Neural progenitor cell (in vitro differentiated cells): ENCODE measurements around the gene PTPRN2. TPM values are rescaled to one million over a fixed set of nuclear protein-coding genes. Genes with fewer than 3 reads are reported as not detected.
"Not testable (repeated sequence)": the region's sequence is repeated elsewhere in the genome, so short reads cannot be mapped to it uniquely, and the experiment has no call there.

Experiments used
- DNase-seq: peaks from one replicate; pipeline ENCODE4 v3.0.0-alpha.2; 2016; ENCODE audit warnings: low spot score
- H2AFZ ChIP-seq: fragments of 200-600 bp; sonication (generic); replicated peaks from 2 replicates; pipeline ENCODE4 v1.6.1; 2016; ENCODE audit warnings: antibody characterized with exemption
- H3F3A ChIP-seq: fragments of 200-600 bp; sonication (generic); 2 replicates; pipeline ENCODE4 v1.6.1; 2016; ENCODE audit warnings: antibody characterized with exemption, low read depth
- H3K27ac ChIP-seq: fragments of 200-600 bp; sonication (generic); 2 replicates; pipeline ENCODE4 v1.5.1; 2016; ENCODE audit warnings: mild to moderate bottlenecking
- H3K27me3 ChIP-seq: fragments of 200-600 bp; sonication (generic); 2 replicates; pipeline ENCODE4 v1.6.1; 2016; ENCODE audit warnings: mild to moderate bottlenecking, moderate library complexity
- H3K36me3 ChIP-seq: fragments of 200-600 bp; sonication (generic); 2 replicates; pipeline ENCODE4 v1.5.1; 2016
- H3K4me1 ChIP-seq: fragments of 200-600 bp; sonication (generic); 2 replicates; pipeline ENCODE4 v1.6.1; 2016; ENCODE audit warnings: mixed run types
- H3K4me2 ChIP-seq: fragments of 200-600 bp; sonication (generic); 2 replicates; pipeline ENCODE4 v1.6.1; 2016
- H3K4me3 ChIP-seq: fragments of 200-600 bp; sonication (generic); 2 replicates; pipeline ENCODE4 v1.5.1; 2016
- H3K79me2 ChIP-seq: fragments of 200-600 bp; sonication (generic); 2 replicates; pipeline ENCODE4 v1.6.1; 2016; ENCODE audit warnings: low read depth
- H3K9ac ChIP-seq: fragments of 200-600 bp; sonication (generic); 2 replicates; pipeline ENCODE4 v1.6.1; 2016
- H3K9me3 ChIP-seq: fragments of 200-600 bp; sonication (generic); 2 replicates; pipeline ENCODE4 v1.5.1; 2016; ENCODE audit warnings: low read depth
- H4K20me1 ChIP-seq: fragments of 200-600 bp; sonication (generic); 2 replicates; pipeline ENCODE4 v1.6.1; 2016; ENCODE audit warnings: low read depth
- H3K27ac Mint-ChIP-seq: 3 replicates; pipeline ENCODE4 v1.8.0; 2021; ENCODE audit warnings: mixed read lengths
- H3K27me3 Mint-ChIP-seq: 2 replicates; pipeline ENCODE4 v1.8.0; 2022; ENCODE audit warnings: low read depth, mild to moderate bottlenecking, inconsistent platforms, moderate library complexity, mixed read lengths; ENCODE audit not compliant: insufficient read depth
- H3K36me3 Mint-ChIP-seq: 3 replicates; pipeline ENCODE4 v1.8.0; 2021; ENCODE audit warnings: mixed read lengths
- H3K4me1 Mint-ChIP-seq: 3 replicates; pipeline ENCODE4 v1.8.0; 2021; ENCODE audit warnings: mixed read lengths
- H3K4me3 Mint-ChIP-seq: 3 replicates; pipeline ENCODE4 v1.8.0; 2021; ENCODE audit warnings: mild to moderate bottlenecking, moderate library complexity, mixed read lengths
- H3K9me3 Mint-ChIP-seq: 3 replicates; pipeline ENCODE4 v1.8.0; 2020; ENCODE audit warnings: mixed read lengths
- EZH2 ChIP-seq: fragments of 200-600 bp; sonication (generic); IDR thresholded peaks from 2 replicates; pipeline ENCODE4 v1.6.1; 2017; ENCODE audit warnings: antibody characterized with exemption, mild to moderate bottlenecking, moderate library complexity
- EZH2phosphoT487 ChIP-seq: fragments of 200-600 bp; sonication (generic); IDR thresholded peaks from 2 replicates; pipeline ENCODE4 v1.6.1; 2017; ENCODE audit warnings: antibody characterized with exemption
- total RNA-seq: library from RNA; depleted of rRNA; stranded (reverse); fragments of >200 nt; gene quantifications from 2 replicates; pipeline ENCODE4 v1.2.3, GENCODE V29; 2015; ENCODE audit warnings: low replicate concordance
- TF ChIP-seq, protein P1 (sequence below): fragments of 200-600 bp; sonication (generic); IDR thresholded peaks from 2 replicates; pipeline ENCODE4 v1.5.1; 2017; ENCODE audit warnings: antibody characterized with exemption, mild to moderate bottlenecking

Gene PTPRN2
- total RNA-seq, 1 donor from 2014 or later = 3.0 TPM

- Histone ChIP-seq H3F3A (no peaks in the 10 kb centered on the region), H3K36me3 (no peaks in the 10 kb centered on the region), H3K9me3 (no peaks in the 10 kb centered on the region), H3K4me3 (no peak overlapping the region), H3K27ac (no peak overlapping the region), H3K79me2 (no peaks in the 10 kb centered on the region), H2AFZ (no peak overlapping the region), H3K4me2 (no peak overlapping the region), H4K20me1 (no peaks in the 10 kb centered on the region), H3K4me1 (no peaks in the 10 kb centered on the region), H3K27me3 (no peaks in the 10 kb centered on the region), H3K9ac (no peak overlapping the region)
- H3K27ac Mint-ChIP-seq = no peak overlapping the region
- no peaks in the 10 kb centered on the region for H3K9me3 Mint-ChIP-seq
- DNase-seq = no peak
- H3K36me3 Mint-ChIP-seq = no peaks in the 10 kb centered on the region
- H3K4me1 Mint-ChIP-seq = peaks cover 25% of the 10 kb centered on the region
- H3K27me3 Mint-ChIP-seq = peaks cover 5% of the 10 kb centered on the region
- TF ChIP-seq EZH2phosphoT487 (no peak), EZH2 (no peak)
- TF ChIP-seq, protein P1, sequence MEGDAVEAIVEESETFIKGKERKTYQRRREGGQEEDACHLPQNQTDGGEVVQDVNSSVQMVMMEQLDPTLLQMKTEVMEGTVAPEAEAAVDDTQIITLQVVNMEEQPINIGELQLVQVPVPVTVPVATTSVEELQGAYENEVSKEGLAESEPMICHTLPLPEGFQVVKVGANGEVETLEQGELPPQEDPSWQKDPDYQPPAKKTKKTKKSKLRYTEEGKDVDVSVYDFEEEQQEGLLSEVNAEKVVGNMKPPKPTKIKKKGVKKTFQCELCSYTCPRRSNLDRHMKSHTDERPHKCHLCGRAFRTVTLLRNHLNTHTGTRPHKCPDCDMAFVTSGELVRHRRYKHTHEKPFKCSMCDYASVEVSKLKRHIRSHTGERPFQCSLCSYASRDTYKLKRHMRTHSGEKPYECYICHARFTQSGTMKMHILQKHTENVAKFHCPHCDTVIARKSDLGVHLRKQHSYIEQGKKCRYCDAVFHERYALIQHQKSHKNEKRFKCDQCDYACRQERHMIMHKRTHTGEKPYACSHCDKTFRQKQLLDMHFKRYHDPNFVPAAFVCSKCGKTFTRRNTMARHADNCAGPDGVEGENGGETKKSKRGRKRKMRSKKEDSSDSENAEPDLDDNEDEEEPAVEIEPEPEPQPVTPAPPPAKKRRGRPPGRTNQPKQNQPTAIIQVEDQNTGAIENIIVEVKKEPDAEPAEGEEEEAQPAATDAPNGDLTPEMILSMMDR = no peak
- no peak overlapping the region for H3K4me3 Mint-ChIP-seq
Measured at GRCh38 chr7:158386866-158387545, 200.6 kb downstream of the PTPRN2 start.

DNA sequence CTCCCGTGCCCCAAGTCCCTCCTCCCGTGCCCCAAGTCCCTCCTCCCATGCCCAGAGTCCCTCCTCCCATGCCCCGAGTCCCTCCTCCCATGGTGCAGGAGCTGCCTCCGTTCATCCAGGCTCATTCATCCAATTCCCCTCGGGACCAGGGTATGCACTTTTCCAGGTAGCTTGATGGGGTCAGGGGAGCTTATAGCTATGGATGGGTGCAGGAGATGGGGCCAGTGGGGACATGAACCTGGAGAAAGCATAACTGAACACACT, 201.3 kb downstream of the PTPRN2 start:
- Histone ChIP-seq H4K20me1 (no peaks in the 10 kb centered on the region), H3K9ac (no peak overlapping the region), H3K9me3 (no peaks in the 10 kb centered on the region), H3K4me1 (no peaks in the 10 kb centered on the region), H3K27me3 (no peaks in the 10 kb centered on the region), H3K79me2 (no peaks in the 10 kb centered on the region), H3K4me3 (no peak overlapping the region), H3F3A (no peaks in the 10 kb centered on the region), H3K36me3 (no peaks in the 10 kb centered on the region), H2AFZ (no peak overlapping the region), H3K4me2 (no peak overlapping the region), H3K27ac (no peak overlapping the region)
- H3K27ac Mint-ChIP-seq = no peak overlapping the region
- no peak for TF ChIP-seq EZH2
- TF ChIP-seq, protein P1 = no peak
- no peak for TF ChIP-seq EZH2phosphoT487
- peaks cover 25% of the 10 kb centered on the region for H3K4me1 Mint-ChIP-seq
- H3K9me3 Mint-ChIP-seq = peaks cover 6% of the 10 kb centered on the region
- H3K4me3 Mint-ChIP-seq = no peak overlapping the region
- no peaks in the 10 kb centered on the region for H3K36me3 Mint-ChIP-seq
- H3K27me3 Mint-ChIP-seq = peaks cover 7% of the 10 kb centered on the region
- DNase-seq = no peak

- not testable (repeated sequence) for H3K9me3 ChIP-seq
Measured at GRCh38 chr7:158385496-158386354, 201.9 kb downstream of the PTPRN2 start.

DNA sequence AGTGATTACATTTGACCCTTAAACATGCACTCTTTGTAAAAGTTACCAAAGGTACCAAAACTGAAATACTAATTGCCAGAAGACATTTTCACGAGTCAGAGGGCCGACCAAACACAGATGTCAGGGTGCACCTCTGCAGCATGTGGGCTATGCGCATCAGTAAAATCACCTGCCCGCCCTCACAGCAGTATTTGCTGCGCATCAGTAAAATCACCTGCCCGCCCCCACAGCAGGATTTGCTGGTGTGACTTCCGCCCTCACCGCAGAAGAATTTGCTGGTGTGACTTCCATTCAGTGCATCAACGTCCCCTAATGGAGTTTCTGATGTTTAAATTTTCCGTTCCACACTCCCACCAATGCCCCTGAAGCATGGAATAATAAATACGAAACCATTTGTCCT, 202.9 kb downstream of the PTPRN2 start:
- DNase-seq = no peak
- Histone ChIP-seq H3K36me3 (no peaks in the 10 kb centered on the region), H3F3A (no peaks in the 10 kb centered on the region), H3K4me2 (no peak overlapping the region), H4K20me1 (no peaks in the 10 kb centered on the region), H3K4me1 (no peaks in the 10 kb centered on the region), H3K79me2 (no peaks in the 10 kb centered on the region), H2AFZ (no peak overlapping the region), H3K27ac (no peak overlapping the region), H3K4me3 (no peak overlapping the region), H3K9me3 (no peaks in the 10 kb centered on the region), H3K27me3 (no peaks in the 10 kb centered on the region), H3K9ac (no peak overlapping the region)
- no peak overlapping the region for H3K4me3 Mint-ChIP-seq
- TF ChIP-seq EZH2 = no peak
- H3K27me3 Mint-ChIP-seq = peaks cover 7% of the 10 kb centered on the region
- H3K27ac Mint-ChIP-seq = no peak overlapping the region
- H3K36me3 Mint-ChIP-seq = no peaks in the 10 kb centered on the region
- peaks cover 22% of the 10 kb centered on the region for H3K9me3 Mint-ChIP-seq
- H3K4me1 Mint-ChIP-seq = peaks cover 21% of the 10 kb centered on the region

More at GRCh38 chr7:158385496-158386354, 201.9 kb downstream of the PTPRN2 start:
- H3K36me3 ChIP-seq, H3K4me3 ChIP-seq, DNase-seq, H4K20me1 ChIP-seq, H3K27me3 Mint-ChIP-seq, H3F3A ChIP-seq, H3K4me3 Mint-ChIP-seq, H2AFZ ChIP-seq, H3K4me1 ChIP-seq, H3K36me3 Mint-ChIP-seq, H3K79me2 ChIP-seq, H3K27ac Mint-ChIP-seq, H3K27me3 ChIP-seq, H3K9ac ChIP-seq, H3K27ac ChIP-seq, H3K4me2 ChIP-seq: not testable (repeated sequence)
- H3K9me3 Mint-ChIP-seq = peaks cover 12% of the 10 kb centered on the region
- H3K4me1 Mint-ChIP-seq = peaks cover 25% of the 10 kb centered on the region
